ENCODE results near the gene SPESP1. TPM values are rescaled to one million over a fixed set of nuclear protein-coding genes. Genes with fewer than 3 reads are reported as not detected.

SPESP1 gene
- polyA plus RNA-seq, 1 donor (not counting 4 experiments of a cell fraction or from before 2014, with no cell fraction given): 5.3 TPM

- Histone ChIP-seq H3K9me1 (ENCODE audit: control insufficient read depth, extremely low read depth, insufficient read depth, low read length) (no peaks in the 10 kb centered on the region), H3K27ac (ENCODE audit: control insufficient read depth, insufficient read depth, low read length) (no peak overlapping the region), H2AFZ (ENCODE audit: control insufficient read depth, low read length) (no peak overlapping the region), H3K27me3 (ENCODE audit: control insufficient read depth, extremely low read depth, insufficient read depth, low read length) (no peaks in the 10 kb centered on the region), H3K36me3 (ENCODE audit: control insufficient read depth in 2 of 2, extremely low read depth in 1 of 2, insufficient read depth in 2 of 2, low read length in 2 of 2) (no peaks in the 10 kb centered on the region), H4K20me1 (ENCODE audit: control insufficient read depth, extremely low read depth, insufficient read depth, low read length) (no peaks in the 10 kb centered on the region), H3K4me2 (ENCODE audit: control insufficient read depth, extremely low read depth, insufficient read depth, low read depth, low read length) (no peak overlapping the region), H3K9ac (ENCODE audit: control insufficient read depth, extremely low read depth, insufficient read depth, low read length) (no peak overlapping the region), H3K9me3 (ENCODE audit: control insufficient read depth, low read depth, low read length) (no peaks in the 10 kb centered on the region), H3K4me1 (ENCODE audit: control insufficient read depth, extremely low read depth, insufficient read depth, low read length) (peaks cover 35% of the 10 kb centered on the region), H3K79me2 (ENCODE audit: control insufficient read depth, insufficient read depth, low read length) (no peaks in the 10 kb centered on the region), H3K4me3 (ENCODE audit: control insufficient read depth in 2 of 3, extremely low read depth in 1 of 3, insufficient read depth in 2 of 3, low read depth in 1 of 3, low read length in 3 of 3) (no peak overlapping the region)
- no peak for FAIRE-seq
- TF ChIP-seq EZH2 (IDR thresholded peaks at IDR 0.05; ENCODE audit: low read length): no peak
- no peak for TF ChIP-seq CTCF (optimal IDR thresholded peaks at IDR 0.05 in 1 of 3, IDR thresholded peaks at IDR 0.05 in 1 of 3, conservative IDR thresholded peaks at IDR 0.05 in 1 of 3; ENCODE audit: extremely low read depth in 1 of 3, insufficient read depth in 2 of 3, low read length in 3 of 3)
- dilution Hi-C loops (cut with MboI; ENCODE audit: extremely low pct_ligation_motif_present, low sequenced_read_pairs): no loop called here
- DNase-seq (ENCODE audit: low read depth, low spot score): no peak
These were observed 63.0 kb downstream of the SPESP1 start for GRCh38 chr15:68993276-68993675.

- no peaks in the 10 kb centered on the region for H4K20me1 ChIP-seq (ENCODE audit: control insufficient read depth, extremely low read depth, insufficient read depth, low read length)
- H3K4me1 ChIP-seq (ENCODE audit: control insufficient read depth, extremely low read depth, insufficient read depth, low read length): peaks cover 41% of the 10 kb centered on the region
- H3K36me3 ChIP-seq (ENCODE audit: control insufficient read depth in 2 of 2, extremely low read depth in 1 of 2, insufficient read depth in 2 of 2, low read length in 2 of 2): no peaks in the 10 kb centered on the region
- no peaks in the 10 kb centered on the region for H3K27me3 ChIP-seq (ENCODE audit: control insufficient read depth, extremely low read depth, insufficient read depth, low read length)
- TF ChIP-seq EZH2 (IDR thresholded peaks at IDR 0.05; ENCODE audit: low read length) (no peak), CTCF (optimal IDR thresholded peaks at IDR 0.05 in 1 of 3, IDR thresholded peaks at IDR 0.05 in 1 of 3, conservative IDR thresholded peaks at IDR 0.05 in 1 of 3; ENCODE audit: extremely low read depth in 1 of 3, insufficient read depth in 2 of 3, low read length in 3 of 3) (no peak)
- no peak overlapping the region for H2AFZ ChIP-seq (ENCODE audit: control insufficient read depth, low read length)
- no peaks in the 10 kb centered on the region for H3K9me3 ChIP-seq (ENCODE audit: control insufficient read depth, low read depth, low read length)
- DNase-seq (ENCODE audit: low read depth, low spot score) (no peak), FAIRE-seq (no peak)
- H3K9ac ChIP-seq (ENCODE audit: control insufficient read depth, extremely low read depth, insufficient read depth, low read length): no peak overlapping the region
- no peaks in the 10 kb centered on the region for H3K79me2 ChIP-seq (ENCODE audit: control insufficient read depth, insufficient read depth, low read length)
- no peak overlapping the region for H3K4me3 ChIP-seq (ENCODE audit: control insufficient read depth in 2 of 3, extremely low read depth in 1 of 3, insufficient read depth in 2 of 3, low read depth in 1 of 3, low read length in 3 of 3)
- no peak overlapping the region for H3K27ac ChIP-seq (ENCODE audit: control insufficient read depth, insufficient read depth, low read length)
- dilution Hi-C loops (cut with MboI; ENCODE audit: extremely low pct_ligation_motif_present, low sequenced_read_pairs): no loop called here
- no peak overlapping the region for H3K4me2 ChIP-seq (ENCODE audit: control insufficient read depth, extremely low read depth, insufficient read depth, low read depth, low read length)
- no peaks in the 10 kb centered on the region for H3K9me1 ChIP-seq (ENCODE audit: control insufficient read depth, extremely low read depth, insufficient read depth, low read length)
These were observed 63.8 kb downstream of the SPESP1 start for GRCh38 chr15:68994149-68994548.

All from keratinocyte (primary cell).